K562 (cell line): ENCODE results near the gene OR11A1. TPM values are rescaled to one million over a fixed set of nuclear protein-coding genes. Genes with fewer than 3 reads are reported as not detected.

Experiments
- SMAD1 ChIP-seq: fragments of 150-350 bp; IDR thresholded peaks from 2 replicates; pipeline ENCODE4 v1.6.1; 2014; ENCODE audit warnings: low read length, low read depth; ENCODE audit not compliant: partially characterized antibody
- SP2 ChIP-seq: IDR thresholded peaks from 2 replicates; pipeline ENCODE4 v1.6.1; 2011; ENCODE audit warnings: mild to moderate bottlenecking, low read depth, low read length, moderate library complexity; ENCODE audit not compliant: poor library complexity, severe bottlenecking; ENCODE audit errors: extremely low read depth
- TBP ChIP-seq: optimal IDR thresholded peaks from 2 replicates; pipeline ENCODE3; 2011; ENCODE audit warnings: low read depth, low read length, improper control_type of control experiment
- ZBTB1 ChIP-seq: sonication (generic); formaldehyde crosslinking; IDR thresholded peaks from 2 replicates; pipeline ENCODE4 v1.8.1; 2023; ENCODE audit warnings: missing genetic modification reagents, low read depth, mild to moderate bottlenecking, borderline replicate concordance
- ZFPM2 ChIP-seq: fragments of 250-450 bp; sonication (Bioruptor Pico); IDR thresholded peaks from 2 replicates; pipeline ENCODE4 v1.5.1; 2022; ENCODE audit warnings: mild to moderate bottlenecking
- ZNF41 ChIP-seq: fragments of 250-450 bp; sonication (Bioruptor Pico); conservative IDR thresholded peaks from 2 replicates; pipeline ENCODE4 v1.4.0; 2020; ENCODE audit warnings: mild to moderate bottlenecking
- polyA plus RNA-seq, 8 experiments: library from polyadenylated mRNA; depleted of rRNA in 4 of 8; stranded (reverse) in 5 of 8; unstranded in 3 of 8; fragments of >200 nt; fragmentation: Nextera tagmentation in 2 of 8; fragmentation: Illumina TruSeq in 1 of 8; extraction: Ambion mirVana in 2 of 8; extraction: Trizol in 1 of 8; gene quantifications; 2 replicates each; pipeline versions ENCODE4 v1.2.1 to v1.2.3, GENCODE V29; 2011 to 2014; ENCODE audit warnings: inconsistent platforms in 1 of 8, missing spikeins in 1 of 8
- total RNA-seq, 7 experiments: library from RNA; depleted of rRNA in 6 of 7; stranded (reverse); fragments of >200 nt in 6 of 7; fragmentation: Illumina TruSeq in 2 of 7; extraction: Trizol in 2 of 7; gene quantifications; 2 replicates each; pipeline versions ENCODE4 v1.2.1 to v1.2.3, GENCODE V29; 2011 to 2021; ENCODE audit warnings: low replicate concordance in 1 of 7
- TF ChIP-seq, protein P1 (sequence below): fragments of 450-650 bp; IDR thresholded peaks from 2 replicates; pipeline ENCODE4 v1.6.1; 2016; ENCODE audit warnings: antibody characterized with exemption
- TF ChIP-seq, protein P2 (sequence below): fragments of 250-450 bp; sonication (Bioruptor Pico); IDR thresholded peaks from 2 replicates; pipeline ENCODE4 v1.8.0; 2021; ENCODE audit warnings: moderate library complexity, mild to moderate bottlenecking, inconsistent platforms
- TF ChIP-seq, protein P3 (sequence below): fragments of 150-350 bp; conservative IDR thresholded peaks from 2 replicates; pipeline ENCODE4 v1.6.1; 2014; ENCODE audit warnings: low read length
- TF ChIP-seq, protein P4 (sequence below): fragments of 450-650 bp; formaldehyde crosslinking; IDR thresholded peaks from 2 replicates; pipeline ENCODE4 v1.4.0; 2020; ENCODE audit warnings: mild to moderate bottlenecking, mixed read lengths
- TF ChIP-seq, protein P5 (sequence below), 2 experiments: fragments of 450-650 bp; formaldehyde crosslinking in 1 of 2; IDR thresholded peaks; 2 replicates each; pipeline versions ENCODE4 v1.4.0 to v1.6.1; 2014 to 2020; ENCODE audit warnings: mild to moderate bottlenecking in 2 of 2, borderline replicate concordance in 1 of 2, low read depth in 1 of 2

The OR11A1 gene
- total and polyA plus RNA-seq, 9 of the 15 experiments (the other 6 are each of a cell fraction or from before 2014, with no cell fraction given): not detected

DNA sequence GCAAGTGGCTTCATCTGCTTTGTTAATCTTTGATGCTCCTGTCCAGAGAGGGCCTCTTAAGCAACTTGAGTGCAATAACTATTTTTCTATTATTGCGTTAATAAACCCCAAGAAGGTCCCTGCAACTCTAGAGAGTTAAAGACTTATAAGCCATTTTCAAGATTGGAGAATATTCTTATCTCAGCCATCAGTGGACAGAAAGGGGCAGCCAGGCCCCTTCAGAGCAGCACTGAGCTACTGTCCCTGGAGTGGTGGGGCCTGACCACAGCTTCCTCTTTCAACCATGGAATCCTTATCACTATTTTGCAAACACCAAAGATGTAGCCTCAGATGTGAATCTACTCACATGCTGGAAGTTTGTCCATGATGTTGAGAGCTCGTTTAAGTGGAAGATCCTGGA is 33.7 kb upstream of the OR11A1 start (continued):
- TF ChIP-seq, protein P1, sequence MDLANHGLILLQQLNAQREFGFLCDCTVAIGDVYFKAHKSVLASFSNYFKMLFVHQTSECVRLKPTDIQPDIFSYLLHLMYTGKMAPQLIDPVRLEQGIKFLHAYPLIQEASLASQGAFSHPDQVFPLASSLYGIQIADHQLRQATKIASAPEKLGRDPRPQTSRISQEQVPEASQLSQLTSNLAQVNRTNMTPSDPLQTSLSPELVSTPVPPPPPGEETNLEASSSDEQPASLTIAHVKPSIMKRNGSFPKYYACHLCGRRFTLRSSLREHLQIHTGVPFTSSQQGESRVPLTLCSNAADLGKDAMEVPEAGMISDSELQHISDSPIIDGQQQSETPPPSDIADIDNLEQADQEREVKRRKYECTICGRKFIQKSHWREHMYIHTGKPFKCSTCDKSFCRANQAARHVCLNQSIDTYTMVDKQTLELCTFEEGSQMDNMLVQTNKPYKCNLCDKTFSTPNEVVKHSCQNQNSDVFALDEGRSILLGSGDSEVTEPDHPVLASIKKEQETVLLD: no peak
- TF ChIP-seq SP2 (no peak), TBP (no peak), ZBTB1 (CRISPR knock-in tag) (no peak), ZFPM2 (CRISPR knock-in tag) (0 out of 2 replicates have a peak, but pooled peaks have one; percentile 82), ZNF41 (CRISPR knock-in tag) (0 out of 2 replicates have a peak, but pooled peaks have one; percentile 25), SMAD1 (no peak)
- TF ChIP-seq, protein P2, sequence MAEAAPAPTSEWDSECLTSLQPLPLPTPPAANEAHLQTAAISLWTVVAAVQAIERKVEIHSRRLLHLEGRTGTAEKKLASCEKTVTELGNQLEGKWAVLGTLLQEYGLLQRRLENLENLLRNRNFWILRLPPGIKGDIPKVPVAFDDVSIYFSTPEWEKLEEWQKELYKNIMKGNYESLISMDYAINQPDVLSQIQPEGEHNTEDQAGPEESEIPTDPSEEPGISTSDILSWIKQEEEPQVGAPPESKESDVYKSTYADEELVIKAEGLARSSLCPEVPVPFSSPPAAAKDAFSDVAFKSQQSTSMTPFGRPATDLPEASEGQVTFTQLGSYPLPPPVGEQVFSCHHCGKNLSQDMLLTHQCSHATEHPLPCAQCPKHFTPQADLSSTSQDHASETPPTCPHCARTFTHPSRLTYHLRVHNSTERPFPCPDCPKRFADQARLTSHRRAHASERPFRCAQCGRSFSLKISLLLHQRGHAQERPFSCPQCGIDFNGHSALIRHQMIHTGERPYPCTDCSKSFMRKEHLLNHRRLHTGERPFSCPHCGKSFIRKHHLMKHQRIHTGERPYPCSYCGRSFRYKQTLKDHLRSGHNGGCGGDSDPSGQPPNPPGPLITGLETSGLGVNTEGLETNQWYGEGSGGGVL (CRISPR knock-in tag): no peak
- TF ChIP-seq, protein P3, sequence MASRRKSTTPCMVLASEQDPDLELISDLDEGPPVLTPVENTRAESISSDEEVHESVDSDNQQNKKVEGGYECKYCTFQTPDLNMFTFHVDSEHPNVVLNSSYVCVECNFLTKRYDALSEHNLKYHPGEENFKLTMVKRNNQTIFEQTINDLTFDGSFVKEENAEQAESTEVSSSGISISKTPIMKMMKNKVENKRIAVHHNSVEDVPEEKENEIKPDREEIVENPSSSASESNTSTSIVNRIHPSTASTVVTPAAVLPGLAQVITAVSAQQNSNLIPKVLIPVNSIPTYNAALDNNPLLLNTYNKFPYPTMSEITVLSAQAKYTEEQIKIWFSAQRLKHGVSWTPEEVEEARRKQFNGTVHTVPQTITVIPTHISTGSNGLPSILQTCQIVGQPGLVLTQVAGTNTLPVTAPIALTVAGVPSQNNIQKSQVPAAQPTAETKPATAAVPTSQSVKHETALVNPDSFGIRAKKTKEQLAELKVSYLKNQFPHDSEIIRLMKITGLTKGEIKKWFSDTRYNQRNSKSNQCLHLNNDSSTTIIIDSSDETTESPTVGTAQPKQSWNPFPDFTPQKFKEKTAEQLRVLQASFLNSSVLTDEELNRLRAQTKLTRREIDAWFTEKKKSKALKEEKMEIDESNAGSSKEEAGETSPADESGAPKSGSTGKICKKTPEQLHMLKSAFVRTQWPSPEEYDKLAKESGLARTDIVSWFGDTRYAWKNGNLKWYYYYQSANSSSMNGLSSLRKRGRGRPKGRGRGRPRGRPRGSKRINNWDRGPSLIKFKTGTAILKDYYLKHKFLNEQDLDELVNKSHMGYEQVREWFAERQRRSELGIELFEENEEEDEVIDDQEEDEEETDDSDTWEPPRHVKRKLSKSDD: no peak
- TF ChIP-seq, protein P4, sequence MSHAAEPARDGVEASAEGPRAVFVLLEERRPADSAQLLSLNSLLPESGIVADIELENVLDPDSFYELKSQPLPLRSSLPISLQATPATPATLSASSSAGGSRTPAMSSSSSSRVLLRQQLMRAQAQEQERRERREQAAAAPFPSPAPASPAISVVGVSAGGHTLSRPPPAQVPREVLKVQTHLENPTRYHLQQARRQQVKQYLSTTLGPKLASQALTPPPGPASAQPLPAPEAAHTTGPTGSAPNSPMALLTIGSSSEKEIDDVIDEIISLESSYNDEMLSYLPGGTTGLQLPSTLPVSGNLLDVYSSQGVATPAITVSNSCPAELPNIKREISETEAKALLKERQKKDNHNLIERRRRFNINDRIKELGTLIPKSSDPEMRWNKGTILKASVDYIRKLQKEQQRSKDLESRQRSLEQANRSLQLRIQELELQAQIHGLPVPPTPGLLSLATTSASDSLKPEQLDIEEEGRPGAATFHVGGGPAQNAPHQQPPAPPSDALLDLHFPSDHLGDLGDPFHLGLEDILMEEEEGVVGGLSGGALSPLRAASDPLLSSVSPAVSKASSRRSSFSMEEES (CRISPR knock-in tag): no peak
- TF ChIP-seq, protein P5, sequence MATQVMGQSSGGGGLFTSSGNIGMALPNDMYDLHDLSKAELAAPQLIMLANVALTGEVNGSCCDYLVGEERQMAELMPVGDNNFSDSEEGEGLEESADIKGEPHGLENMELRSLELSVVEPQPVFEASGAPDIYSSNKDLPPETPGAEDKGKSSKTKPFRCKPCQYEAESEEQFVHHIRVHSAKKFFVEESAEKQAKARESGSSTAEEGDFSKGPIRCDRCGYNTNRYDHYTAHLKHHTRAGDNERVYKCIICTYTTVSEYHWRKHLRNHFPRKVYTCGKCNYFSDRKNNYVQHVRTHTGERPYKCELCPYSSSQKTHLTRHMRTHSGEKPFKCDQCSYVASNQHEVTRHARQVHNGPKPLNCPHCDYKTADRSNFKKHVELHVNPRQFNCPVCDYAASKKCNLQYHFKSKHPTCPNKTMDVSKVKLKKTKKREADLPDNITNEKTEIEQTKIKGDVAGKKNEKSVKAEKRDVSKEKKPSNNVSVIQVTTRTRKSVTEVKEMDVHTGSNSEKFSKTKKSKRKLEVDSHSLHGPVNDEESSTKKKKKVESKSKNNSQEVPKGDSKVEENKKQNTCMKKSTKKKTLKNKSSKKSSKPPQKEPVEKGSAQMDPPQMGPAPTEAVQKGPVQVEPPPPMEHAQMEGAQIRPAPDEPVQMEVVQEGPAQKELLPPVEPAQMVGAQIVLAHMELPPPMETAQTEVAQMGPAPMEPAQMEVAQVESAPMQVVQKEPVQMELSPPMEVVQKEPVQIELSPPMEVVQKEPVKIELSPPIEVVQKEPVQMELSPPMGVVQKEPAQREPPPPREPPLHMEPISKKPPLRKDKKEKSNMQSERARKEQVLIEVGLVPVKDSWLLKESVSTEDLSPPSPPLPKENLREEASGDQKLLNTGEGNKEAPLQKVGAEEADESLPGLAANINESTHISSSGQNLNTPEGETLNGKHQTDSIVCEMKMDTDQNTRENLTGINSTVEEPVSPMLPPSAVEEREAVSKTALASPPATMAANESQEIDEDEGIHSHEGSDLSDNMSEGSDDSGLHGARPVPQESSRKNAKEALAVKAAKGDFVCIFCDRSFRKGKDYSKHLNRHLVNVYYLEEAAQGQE (IDR thresholded peaks at IDR 0.05; ENCODE audit: borderline replicate concordance): no peak
- TF ChIP-seq, protein P5 (CRISPR knock-in tag; IDR thresholded peaks at IDR 0.05; ENCODE audit: low read depth): no peak
